ENCODE measurements around the gene NRXN2. TPM values are rescaled to one million over a fixed set of nuclear protein-coding genes. Genes with fewer than 3 reads are reported as not detected.

The NRXN2 gene
- total RNA-seq, 1 experiment from 2014 or later: not detected

DNA sequence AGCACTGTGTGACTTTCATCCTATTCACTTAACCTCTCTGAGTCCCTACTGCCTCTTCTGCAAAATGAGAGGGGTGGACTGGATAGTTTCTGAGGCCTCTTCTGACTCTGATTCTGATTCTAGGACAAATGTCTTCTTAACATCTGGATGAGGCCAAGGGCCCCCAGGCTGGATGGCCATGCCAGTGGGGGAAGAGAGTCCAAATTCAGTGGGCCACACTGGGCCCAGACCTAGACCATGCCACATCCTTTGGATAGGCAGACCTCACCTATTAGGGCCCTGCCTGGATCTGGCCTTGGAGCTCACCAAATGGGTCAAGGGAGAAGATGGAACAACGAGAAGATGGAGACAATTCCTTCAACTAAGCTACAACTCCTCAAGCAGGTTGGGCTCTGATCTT lies 24.6 kb downstream of the NRXN2 start:
- H3K27ac Mint-ChIP-seq (ENCODE audit: low read depth, unreplicated experiment): no peak overlapping the region
- H3K4me3 Mint-ChIP-seq (ENCODE audit: unreplicated experiment): no peak overlapping the region
- no peaks in the 10 kb centered on the region for H3K4me1 Mint-ChIP-seq (ENCODE audit: insufficient read depth, unreplicated experiment)
- H3K36me3 Mint-ChIP-seq (ENCODE audit: insufficient read depth, unreplicated experiment): no peaks in the 10 kb centered on the region
- DNase-seq (ENCODE audit: unreplicated experiment): no peak
- ChIA-PET POLR2A (interaction anchor here (0.7 kb wide), 1 partner anchor 20 kb away, joined by 3 read pairs; no protein-coding TSS in a partner anchor), CTCF (interaction anchor here (1.4 to 4.6 kb wide), 2 partner anchors 10 to 46 kb away, joined by 4 to 34 read pairs; no protein-coding TSS in a partner anchor)
- no peaks in the 10 kb centered on the region for H3K9me3 Mint-ChIP-seq (ENCODE audit: unreplicated experiment)
- TF ChIP-seq, protein P1, sequence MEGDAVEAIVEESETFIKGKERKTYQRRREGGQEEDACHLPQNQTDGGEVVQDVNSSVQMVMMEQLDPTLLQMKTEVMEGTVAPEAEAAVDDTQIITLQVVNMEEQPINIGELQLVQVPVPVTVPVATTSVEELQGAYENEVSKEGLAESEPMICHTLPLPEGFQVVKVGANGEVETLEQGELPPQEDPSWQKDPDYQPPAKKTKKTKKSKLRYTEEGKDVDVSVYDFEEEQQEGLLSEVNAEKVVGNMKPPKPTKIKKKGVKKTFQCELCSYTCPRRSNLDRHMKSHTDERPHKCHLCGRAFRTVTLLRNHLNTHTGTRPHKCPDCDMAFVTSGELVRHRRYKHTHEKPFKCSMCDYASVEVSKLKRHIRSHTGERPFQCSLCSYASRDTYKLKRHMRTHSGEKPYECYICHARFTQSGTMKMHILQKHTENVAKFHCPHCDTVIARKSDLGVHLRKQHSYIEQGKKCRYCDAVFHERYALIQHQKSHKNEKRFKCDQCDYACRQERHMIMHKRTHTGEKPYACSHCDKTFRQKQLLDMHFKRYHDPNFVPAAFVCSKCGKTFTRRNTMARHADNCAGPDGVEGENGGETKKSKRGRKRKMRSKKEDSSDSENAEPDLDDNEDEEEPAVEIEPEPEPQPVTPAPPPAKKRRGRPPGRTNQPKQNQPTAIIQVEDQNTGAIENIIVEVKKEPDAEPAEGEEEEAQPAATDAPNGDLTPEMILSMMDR (IDR thresholded peaks at IDR 0.05; ENCODE audit: unreplicated experiment): no peak
- peaks cover 84% of the 10 kb centered on the region for H3K27me3 Mint-ChIP-seq (ENCODE audit: insufficient read depth, unreplicated experiment)
- no TSS peak for BruUV-seq (replicated peaks)
- intact Hi-C loops (cut with micrococcal nuclease): no loop called here

DNA sequence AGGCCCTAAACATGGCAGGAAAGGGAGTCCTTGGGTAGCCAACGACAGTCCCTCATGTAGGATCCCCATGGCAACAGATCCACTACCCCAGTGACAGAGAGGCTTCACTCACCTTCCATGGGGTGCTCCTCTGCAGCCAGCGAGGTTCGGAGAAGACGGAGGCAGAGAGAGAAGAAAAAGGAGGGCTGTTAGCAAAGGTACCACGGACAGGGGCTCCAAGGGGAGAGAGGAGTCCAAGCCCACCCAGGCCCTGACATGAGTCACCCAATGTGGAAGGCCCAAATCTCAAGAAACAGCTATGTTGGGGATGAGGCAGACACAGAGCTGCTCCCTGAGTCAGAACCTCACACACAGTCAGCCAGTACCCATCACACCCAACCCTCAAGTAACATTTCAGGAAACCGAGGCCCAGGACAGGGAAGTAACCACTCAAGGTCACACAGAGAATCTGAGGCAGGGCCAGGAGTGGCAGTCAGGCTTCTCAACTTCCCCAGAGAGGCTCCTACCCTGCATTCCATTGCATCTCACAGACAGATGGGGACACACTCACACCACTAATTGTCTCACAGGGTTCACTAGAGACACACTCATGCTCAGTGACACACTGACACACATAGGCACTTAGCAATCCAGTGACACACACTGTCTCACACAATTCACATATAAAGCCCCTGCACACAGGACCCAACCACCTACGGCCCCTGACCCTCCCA lies 25.2 kb downstream of the NRXN2 start:
- Mint-ChIP-seq H3K4me1 (ENCODE audit: insufficient read depth, unreplicated experiment) (no peaks in the 10 kb centered on the region), H3K27me3 (ENCODE audit: insufficient read depth, unreplicated experiment) (peaks cover 85% of the 10 kb centered on the region), H3K36me3 (ENCODE audit: insufficient read depth, unreplicated experiment) (no peaks in the 10 kb centered on the region), H3K9me3 (ENCODE audit: unreplicated experiment) (no peaks in the 10 kb centered on the region), H3K4me3 (ENCODE audit: unreplicated experiment) (no peak overlapping the region), H3K27ac (ENCODE audit: low read depth, unreplicated experiment) (no peak overlapping the region)
- no peak for DNase-seq (ENCODE audit: unreplicated experiment)
- ChIA-PET POLR2A (no interaction called here), CTCF (interaction anchor here (1.4 to 4.6 kb wide), 2 partner anchors 9 to 46 kb away, joined by 4 to 34 read pairs; no protein-coding TSS in a partner anchor)
- BruUV-seq (replicated peaks): no TSS peak
- TF ChIP-seq, protein P1 (IDR thresholded peaks at IDR 0.05; ENCODE audit: unreplicated experiment): no peak
- intact Hi-C loops (cut with micrococcal nuclease): no loop called here

DNA sequence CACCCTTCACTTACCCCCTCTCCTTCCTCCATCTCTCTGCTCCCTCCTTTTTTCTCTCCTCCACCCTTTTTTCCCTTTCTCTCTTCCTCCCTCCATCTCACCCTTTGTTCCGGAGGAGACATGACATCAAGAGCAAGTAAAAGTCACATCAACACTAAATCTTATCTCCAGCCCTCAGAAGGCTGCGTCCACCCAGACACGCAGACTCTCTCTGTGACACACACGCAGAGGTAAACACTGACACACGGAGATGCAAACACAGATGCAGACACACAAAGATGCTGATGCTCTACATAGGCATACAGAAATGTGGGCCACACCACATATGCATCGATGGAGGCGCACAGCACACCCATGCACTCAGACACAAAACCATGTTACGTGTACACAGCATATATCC lies 27.0 kb downstream of the NRXN2 start:
- no peak for DNase-seq (ENCODE audit: unreplicated experiment)
- no peaks in the 10 kb centered on the region for H3K9me3 Mint-ChIP-seq (ENCODE audit: unreplicated experiment)
- intact Hi-C loops (cut with micrococcal nuclease): no loop called here
- no peak overlapping the region for H3K4me3 Mint-ChIP-seq (ENCODE audit: unreplicated experiment)
- TF ChIP-seq, protein P1 (IDR thresholded peaks at IDR 0.05; ENCODE audit: unreplicated experiment): no peak
- peaks cover 99% of the 10 kb centered on the region for H3K27me3 Mint-ChIP-seq (ENCODE audit: insufficient read depth, unreplicated experiment)
- no peaks in the 10 kb centered on the region for H3K4me1 Mint-ChIP-seq (ENCODE audit: insufficient read depth, unreplicated experiment)
- CTCF ChIA-PET: no interaction called here
- no TSS peak for BruUV-seq (replicated peaks)
- no peaks in the 10 kb centered on the region for H3K36me3 Mint-ChIP-seq (ENCODE audit: insufficient read depth, unreplicated experiment)
- POLR2A ChIA-PET: no interaction called here
- H3K27ac Mint-ChIP-seq (ENCODE audit: low read depth, unreplicated experiment): no peak overlapping the region

DNA sequence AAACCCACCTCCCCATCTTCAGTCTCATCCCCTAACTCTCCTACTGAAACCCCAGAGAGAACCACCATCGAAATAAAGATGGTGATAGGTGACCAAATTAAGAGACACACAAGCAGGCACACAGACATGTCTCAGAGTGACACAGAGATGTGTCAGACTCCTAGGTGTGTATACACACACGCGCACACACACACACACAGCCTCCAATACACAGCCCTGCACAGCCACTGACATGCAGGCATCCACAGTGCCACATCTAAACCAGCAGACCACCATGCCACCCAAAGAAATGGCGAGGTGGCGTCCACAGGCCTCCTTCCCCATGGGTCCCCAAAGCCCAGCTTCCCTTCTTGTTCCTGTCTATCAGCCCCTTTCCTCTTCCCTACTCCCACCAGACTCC lies 27.4 kb downstream of the NRXN2 start:
- no TSS peak for BruUV-seq (replicated peaks)
- TF ChIP-seq, protein P1 (IDR thresholded peaks at IDR 0.05; ENCODE audit: unreplicated experiment): no peak
- CTCF ChIA-PET: interaction anchor here (0.6 kb wide), 1 partner anchor 206 kb away, joined by 4 read pairs; no protein-coding TSS in a partner anchor
- POLR2A ChIA-PET: no interaction called here
- H3K27ac Mint-ChIP-seq (ENCODE audit: low read depth, unreplicated experiment): no peak overlapping the region
- H3K9me3 Mint-ChIP-seq (ENCODE audit: unreplicated experiment): no peaks in the 10 kb centered on the region
- H3K27me3 Mint-ChIP-seq (ENCODE audit: insufficient read depth, unreplicated experiment): peaks cover 99% of the 10 kb centered on the region
- no peak for DNase-seq (ENCODE audit: unreplicated experiment)
- no peaks in the 10 kb centered on the region for H3K4me1 Mint-ChIP-seq (ENCODE audit: insufficient read depth, unreplicated experiment)
- no peaks in the 10 kb centered on the region for H3K36me3 Mint-ChIP-seq (ENCODE audit: insufficient read depth, unreplicated experiment)
- intact Hi-C loops (cut with micrococcal nuclease): no loop called here
- H3K4me3 Mint-ChIP-seq (ENCODE audit: unreplicated experiment): no peak overlapping the region

Data from MCF 10A (cell line).